ENCODE measurements around the gene NANOS2.

The NANOS2 gene

GRCh38 chr19:45913874-45914830, at the start of gene NANOS2:
NANOS2 (minus strand) TSS chr19:45914778; CDS start chr19:45914693, 85 bp downstream.
- no peak for DNase-seq (ENCODE audit: low spot score)

- no peak for DNase-seq (ENCODE audit: low spot score)
Observed at GRCh38 chr19:45962021-45962420, 47.4 kb upstream of the NANOS2 start.

- DNase-seq (ENCODE audit: low spot score) = no peak
Observed at GRCh38 chr19:45960595-45961235, 46.1 kb upstream of the NANOS2 start.

- DNase-seq (ENCODE audit: low spot score) = no peak
Observed at GRCh38 chr19:45959517-45960025, 45.0 kb upstream of the NANOS2 start.

- peak; percentile 38 for DNase-seq (ENCODE audit: low spot score)
Observed at GRCh38 chr19:45958769-45959516, 44.4 kb upstream of the NANOS2 start.

- no peak for DNase-seq (ENCODE audit: low spot score)
Observed at GRCh38 chr19:45958320-45958719, 43.7 kb upstream of the NANOS2 start.

- DNase-seq (ENCODE audit: low spot score) = no peak
Observed at GRCh38 chr19:45955905-45956608, 41.5 kb upstream of the NANOS2 start.

GRCh38 chr19:45954156-45954555, 39.6 kb upstream of the NANOS2 start:
- DNase-seq (ENCODE audit: low spot score) = no peak

GRCh38 chr19:45953676-45954075, 39.1 kb upstream of the NANOS2 start:
- no peak for DNase-seq (ENCODE audit: low spot score)

GRCh38 chr19:45952686-45953505, 38.3 kb upstream of the NANOS2 start:
- DNase-seq (ENCODE audit: low spot score) = peak; percentile 57

- no peak for DNase-seq (ENCODE audit: low spot score)
Observed at GRCh38 chr19:45952341-45952685, 37.7 kb upstream of the NANOS2 start.

- DNase-seq (ENCODE audit: low spot score) = no peak
Observed at GRCh38 chr19:45947926-45948325, 33.3 kb upstream of the NANOS2 start.

GRCh38 chr19:45940515-45940805, 25.9 kb upstream of the NANOS2 start:
- no peak for DNase-seq (ENCODE audit: low spot score)

GRCh38 chr19:45939792-45940514, 25.4 kb upstream of the NANOS2 start:
- DNase-seq (ENCODE audit: low spot score) = no peak

- no peak for DNase-seq (ENCODE audit: low spot score)
Observed at GRCh38 chr19:45938733-45939319, 24.2 kb upstream of the NANOS2 start.

- DNase-seq (ENCODE audit: low spot score) = no peak
Observed at GRCh38 chr19:45935267-45935666, 20.7 kb upstream of the NANOS2 start.

- DNase-seq (ENCODE audit: low spot score) = no peak
Observed at GRCh38 chr19:45934551-45935230, 20.1 kb upstream of the NANOS2 start.

GRCh38 chr19:45933759-45934158, 19.2 kb upstream of the NANOS2 start:
- no peak for DNase-seq (ENCODE audit: low spot score)

- DNase-seq (ENCODE audit: low spot score) = no peak
Observed at GRCh38 chr19:45931055-45931454, 16.5 kb upstream of the NANOS2 start.
